Left cardiac atrium (tissue), 4 donors: ENCODE data around the gene PML. TPM values are rescaled to one million over a fixed set of nuclear protein-coding genes. Genes with fewer than 3 reads are reported as not detected.
A peak's percentile ranks its signal among the peaks of the same experiment; 100 is the strongest.

ENCODE experiments used
- ATAC-seq, 2 donors: fragments of 200-7000 bp; cut with Tn5 transposase; one replicate each; pipeline ENCODE4 v1.9.1; 2020; ENCODE audit warnings: mild to moderate bottlenecking in 2 of 2, moderate library complexity in 2 of 2
- DNase-seq: peaks from one replicate; pipeline ENCODE4 v3.0.0-alpha.2; 2020
- intact Hi-C, 2 donors: fragments of 100-400 bp; cut with DNase I; formaldehyde crosslinking; loops; one replicate each; pipeline versions ENCODE4 v1.14.1 to v1.15.1; 2022 to 2023
- total RNA-seq, 2 donors: library from RNA; stranded (reverse); fragmentation: NEBNext Ultra II Directional; extraction: Animal tissue kit (Norgen Biotek cat#: 25700); gene quantifications; one replicate each; pipeline ENCODE4 v1.2.1, GENCODE V29; 2021
- donor health status: DM: no; HTN: yes; CAD: no.
- donor health status: DM: no; HTN: yes; CAD: no; lungs with severe emphysema.
- donor health status: DM: yes; HTN: yes; CAD: no.
- donor health status: Dilated cardiomyopathy.

PML gene
- total RNA-seq, 2 donors from 2014 or later: 23.4 to 38.7 TPM

DNA sequence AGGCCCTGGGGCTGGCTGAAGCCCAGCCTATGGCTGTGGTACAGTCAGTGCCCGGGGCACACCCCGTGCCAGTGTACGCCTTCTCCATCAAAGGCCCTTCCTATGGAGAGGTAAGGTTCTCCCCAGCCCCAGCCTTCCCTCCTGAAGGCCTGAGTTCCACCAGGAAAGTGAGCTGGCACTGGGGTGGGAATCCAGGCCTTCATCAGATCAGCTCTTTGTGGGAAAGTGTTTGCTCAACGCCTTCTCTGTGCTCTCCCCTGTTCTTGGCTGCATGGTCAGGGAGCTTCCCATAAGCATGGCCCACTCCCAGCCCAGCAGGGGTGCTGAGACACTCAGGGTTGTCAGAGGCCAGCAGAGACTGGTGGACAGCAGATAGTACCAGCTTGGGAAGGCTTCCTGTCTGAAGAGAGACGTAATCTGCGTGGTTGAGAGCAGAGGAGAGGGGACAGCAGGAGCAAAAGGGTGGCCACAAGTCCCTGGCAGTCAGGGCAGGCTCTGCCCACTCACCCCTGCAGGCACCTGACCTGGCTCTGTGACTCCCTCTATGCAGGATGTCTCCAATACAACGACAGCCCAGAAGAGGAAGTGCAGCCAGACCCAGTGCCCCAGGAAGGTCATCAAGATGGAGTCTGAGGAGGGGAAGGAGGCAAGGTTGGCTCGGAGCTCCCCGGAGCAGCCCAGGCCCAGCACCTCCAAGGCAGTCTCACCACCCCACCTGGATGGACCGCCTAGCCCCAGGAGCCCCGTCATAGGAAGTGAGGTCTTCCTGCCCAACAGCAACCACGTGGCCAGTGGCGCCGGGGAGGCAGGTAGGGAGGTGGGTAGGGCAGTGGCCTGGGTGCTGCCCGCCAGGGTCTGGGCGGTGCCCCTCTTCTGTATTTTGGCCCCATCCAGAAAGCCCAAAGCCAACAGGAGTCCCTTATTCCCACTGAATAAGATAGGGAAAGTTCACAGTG lies 38.4 kb downstream of the PML start:
- ATAC-seq: no peak

GRCh38 chr15:74034206-74034755 lies 39.8 kb downstream of the PML start:
- no peak for ATAC-seq
- DNase-seq: no peak

More for the DNA sequence above, 38.4 kb downstream of the PML start:
- intact Hi-C loops: loop anchor here in 1 of 2 donors (10.0 kb wide), 1 partner anchor 58 kb away; no protein-coding TSS in a partner anchor
- DNase-seq: no peak

GRCh38 chr15:74035121-74036017 lies 40.9 kb downstream of the PML start:
- intact Hi-C loops: loop anchor here (1.0 to 10.0 kb wide), 2 partner anchors 61 to 62 kb away; no protein-coding TSS in a partner anchor
- DNase-seq (no peak), ATAC-seq (no peak)

More at GRCh38 chr15:74034206-74034755, 39.8 kb downstream of the PML start:
- intact Hi-C loops: loop anchor here in 1 of 2 donors (10.0 kb wide), 1 partner anchor 59 kb away; no protein-coding TSS in a partner anchor

DNA sequence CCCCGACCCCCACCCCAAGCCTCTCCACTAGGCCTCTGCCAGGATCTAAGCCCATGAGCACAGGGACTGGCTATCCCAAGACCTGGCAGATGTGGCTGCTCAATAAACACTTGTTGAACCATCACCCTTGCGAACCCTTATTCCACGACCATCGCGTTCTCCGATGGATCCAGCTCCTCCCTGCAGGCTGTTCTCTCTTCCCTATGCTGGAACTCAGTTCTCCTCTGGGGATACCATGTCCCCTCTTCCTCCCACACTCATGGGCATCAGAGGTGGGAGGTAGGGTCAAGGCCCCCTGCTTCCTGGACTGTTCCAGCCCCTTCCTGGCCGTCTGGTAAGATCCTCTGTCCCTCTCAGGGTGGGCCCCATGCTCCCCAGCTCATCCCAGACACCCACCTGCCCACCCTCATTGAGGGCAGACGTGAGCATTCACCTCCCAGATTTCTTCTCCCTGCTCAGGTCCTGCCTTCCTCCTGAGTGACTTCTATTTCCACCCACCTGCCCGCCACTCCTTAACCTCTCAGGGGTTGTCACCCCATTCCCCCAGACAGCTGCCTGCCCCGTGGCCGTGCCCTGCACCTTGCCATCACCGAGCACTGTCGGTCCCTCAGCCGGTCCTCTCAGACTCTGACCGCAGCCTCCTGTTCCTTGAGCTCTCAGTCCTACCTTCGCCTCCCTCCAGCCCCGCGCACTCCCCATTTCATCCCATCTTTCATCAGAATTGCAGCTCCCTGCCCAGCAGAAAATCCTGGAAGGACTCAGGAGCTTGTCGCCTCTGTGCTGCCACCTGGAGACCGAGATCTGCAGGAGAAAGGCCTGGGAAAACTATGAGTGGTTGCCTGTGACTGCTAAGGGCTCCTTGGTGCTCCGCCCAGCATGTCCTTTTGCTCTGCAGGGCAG lies 42.0 kb downstream of the PML start:
- DNase-seq (peak; percentile 63), ATAC-seq (peak; percentile 2 to 31)
- intact Hi-C loops: loop anchor here (1.0 to 10.0 kb wide), 2 partner anchors 62 to 63 kb away; no protein-coding TSS in a partner anchor

- no peak for ATAC-seq
- intact Hi-C loops: loop anchor here in 1 of 2 donors (10.0 kb wide), 1 partner anchor 63 kb away; no protein-coding TSS in a partner anchor
- no peak for DNase-seq
These were observed 42.9 kb downstream of the PML start for GRCh38 chr15:74037171-74038117.

DNA sequence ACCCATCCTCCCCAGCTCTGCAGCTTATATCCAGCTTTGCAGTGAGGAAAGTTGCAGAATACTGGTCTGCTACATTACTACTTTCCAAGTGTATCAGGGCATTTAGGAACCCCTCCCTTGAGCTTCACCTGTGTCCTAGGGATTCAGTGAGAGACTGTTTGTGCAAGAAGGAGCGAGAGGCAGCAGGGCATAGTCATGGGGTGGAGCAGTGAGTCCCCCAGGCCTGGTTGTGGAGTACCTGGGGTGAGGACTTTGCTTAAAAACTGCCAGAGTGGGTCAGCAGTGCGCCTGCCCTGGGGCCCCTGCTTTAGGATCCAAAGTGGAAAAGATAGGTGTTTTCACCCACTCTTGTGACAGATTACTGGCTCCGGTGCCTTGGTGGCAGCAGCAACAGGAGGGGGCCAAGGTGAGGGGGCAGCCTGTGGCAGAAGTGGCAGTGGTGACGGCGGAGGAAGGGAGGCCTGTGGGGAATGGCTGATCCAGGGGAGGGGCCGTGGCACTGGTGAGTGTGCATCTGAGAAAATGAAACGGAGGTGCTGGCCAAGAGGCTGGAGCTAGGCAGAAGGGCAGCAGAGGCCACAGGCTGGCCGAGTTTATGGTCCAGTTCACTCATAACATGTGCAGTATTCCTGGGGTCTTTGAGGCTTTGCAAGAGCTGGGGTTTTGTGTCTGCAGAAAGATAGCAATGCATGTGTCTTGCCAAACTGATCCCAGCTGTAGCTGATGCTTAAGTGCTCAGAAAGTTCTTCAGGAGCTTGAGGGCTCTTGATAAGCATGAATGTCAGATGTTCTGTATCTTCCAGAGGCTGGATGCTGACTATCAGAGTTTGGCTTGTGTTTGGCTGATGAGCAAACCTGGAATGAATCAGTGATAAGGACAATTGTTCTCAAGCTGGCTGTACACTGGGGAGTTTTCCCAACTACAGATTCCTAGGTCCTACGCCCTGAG lies 44.5 kb downstream of the PML start:
- no peak for DNase-seq
- peak; percentile 20 to 22 for ATAC-seq
- intact Hi-C loops: loop anchor here in 1 of 2 donors (10.0 kb wide), 1 partner anchor 64 kb away; no protein-coding TSS in a partner anchor

- intact Hi-C loops: loop anchor here in 1 of 2 donors (10.0 kb wide), 1 partner anchor 65 kb away; no protein-coding TSS in a partner anchor
These were observed 45.1 kb downstream of the PML start for GRCh38 chr15:74039656-74040010.

DNA sequence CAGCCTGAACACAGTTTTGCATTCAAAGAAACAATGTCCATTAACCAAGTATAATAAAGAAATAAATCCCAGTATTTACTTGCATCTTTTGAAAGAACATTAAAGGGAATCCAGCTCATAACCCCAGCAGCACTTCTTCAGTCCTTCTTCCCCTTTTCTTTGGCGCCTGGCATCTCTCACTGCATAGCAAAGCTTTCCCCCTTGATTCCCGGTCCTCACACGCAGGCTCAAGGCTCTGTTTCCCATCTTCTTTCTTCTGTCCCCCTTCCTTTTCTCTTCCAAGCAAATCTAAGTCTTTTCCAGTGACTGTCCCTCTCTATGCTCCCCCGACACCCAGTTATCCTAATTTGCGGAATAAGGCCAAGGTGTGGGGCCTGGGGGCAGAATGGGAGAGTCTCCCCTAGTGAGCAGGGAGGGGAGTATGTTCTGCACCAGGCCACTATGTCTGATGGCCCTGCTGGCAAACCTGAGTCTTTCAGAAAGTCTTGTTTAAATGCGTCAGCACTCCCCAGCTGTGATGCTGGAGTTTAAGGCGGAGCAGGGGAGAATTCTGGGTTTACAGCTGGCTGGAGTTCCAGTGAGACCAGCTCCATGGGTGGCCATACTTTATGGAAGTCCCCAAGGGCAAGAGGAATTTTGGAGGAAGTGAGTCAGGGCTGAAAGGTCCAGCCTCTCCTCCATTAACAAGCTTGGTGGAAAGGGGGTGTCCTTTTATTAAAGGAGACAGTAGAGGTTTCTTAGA lies 45.8 kb downstream of the PML start:
- DNase-seq: peak; percentile 71
- intact Hi-C loops: no loop called here
- peak; percentile 58 to 60 for ATAC-seq

More at GRCh38 chr15:74039656-74040010, 45.1 kb downstream of the PML start:
- no peak for ATAC-seq
- no peak for DNase-seq

DNA sequence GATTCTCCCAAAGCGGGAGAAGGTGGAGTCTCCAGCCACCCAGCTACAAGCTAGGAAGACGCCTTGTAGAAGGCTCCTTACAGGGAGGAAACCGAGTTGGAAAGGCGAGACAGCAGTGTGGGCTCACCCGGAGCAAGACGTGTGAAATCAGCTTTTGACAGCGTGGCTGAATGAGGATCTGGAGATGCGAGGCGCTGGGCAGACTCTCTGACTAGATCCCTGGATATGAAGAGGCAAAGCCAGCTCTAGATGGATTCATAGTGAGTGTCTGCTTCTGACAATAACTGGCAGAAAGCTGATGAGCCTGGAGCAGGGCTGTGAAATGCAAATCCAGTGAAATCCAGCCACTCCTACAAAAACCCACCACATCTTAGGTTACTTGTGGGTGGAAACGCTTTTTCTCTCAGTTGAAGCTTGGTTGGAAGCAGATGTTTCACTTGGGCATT lies 46.8 kb downstream of the PML start:
- DNase-seq: no peak
- ATAC-seq: no peak
- intact Hi-C loops: no loop called here

DNA sequence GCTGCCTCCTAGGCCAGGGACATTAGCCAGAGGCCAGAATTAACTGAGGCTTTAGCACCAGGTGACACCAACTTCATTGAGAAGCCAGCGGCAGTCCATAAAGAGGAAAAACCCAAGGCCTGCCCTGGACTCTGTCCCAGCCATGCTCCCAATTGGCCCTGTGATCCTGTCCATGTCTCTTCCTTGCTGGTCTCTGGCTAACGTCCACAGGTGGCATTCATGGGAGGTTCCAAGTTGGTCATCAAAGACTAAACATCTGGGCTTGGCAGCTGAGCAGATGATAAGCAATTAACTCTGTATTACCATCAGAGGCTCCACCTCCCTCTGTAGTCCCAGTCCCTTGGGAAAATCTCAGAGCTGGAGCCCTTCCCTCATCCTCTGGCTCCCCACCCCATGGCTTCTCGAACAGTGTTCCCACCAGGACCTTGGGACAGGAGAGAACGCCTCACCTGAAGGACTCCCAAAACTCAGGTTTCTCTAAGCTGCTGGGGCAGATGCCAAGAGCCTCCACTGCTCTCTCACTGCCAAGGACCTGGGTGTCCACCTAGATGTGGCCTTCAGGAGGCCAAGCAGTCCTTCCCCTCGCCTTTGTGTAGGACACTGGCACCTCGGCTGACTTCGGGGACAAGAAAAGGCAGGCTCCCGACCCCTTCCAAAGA lies 47.4 kb downstream of the PML start:
- ATAC-seq: no peak
- intact Hi-C loops: no loop called here
- no peak for DNase-seq

- intact Hi-C loops: no loop called here
- no peak for DNase-seq
- ATAC-seq: no peak
These were observed 48.3 kb downstream of the PML start for GRCh38 chr15:74042603-74043424.

GRCh38 chr15:74043425-74044266 lies 49.1 kb downstream of the PML start:
- ATAC-seq (no peak), DNase-seq (no peak)
- intact Hi-C loops: no loop called here
